ENCODE measurements around the gene PARL. TPM values are rescaled to one million over a fixed set of nuclear protein-coding genes. Genes with fewer than 3 reads are reported as not detected.
A peak's percentile ranks its signal among the peaks of the same experiment; 100 is the strongest.

Gene PARL
- total and polyA plus RNA-seq, 2 donors, result 33.5 to 49.5 TPM

GRCh38 chr3:183814240-183814639 lies 70.4 kb downstream of the PARL start:
- Histone ChIP-seq H3K27ac (ENCODE audit: low read depth) (no peak overlapping the region), H3K4me1 (ENCODE audit: insufficient read depth) (no peaks in the 10 kb centered on the region), H3K4me3 (ENCODE audit: low read depth, low read length) (no peak overlapping the region), H3K36me3 (ENCODE audit: insufficient read depth) (no peaks in the 10 kb centered on the region)
- WGBS, result 93% methylated on average over 1 of the region's 1 CpG
- no peak for DNase-seq (ENCODE audit: extremely low spot score)

GRCh38 chr3:183812761-183813445 lies 71.8 kb downstream of the PARL start:
- DNase-seq (ENCODE audit: extremely low spot score), result peak; percentile 28
- Histone ChIP-seq H3K4me1 (ENCODE audit: insufficient read depth) (no peaks in the 10 kb centered on the region), H3K36me3 (ENCODE audit: insufficient read depth) (no peaks in the 10 kb centered on the region), H3K27ac (ENCODE audit: low read depth) (no peak overlapping the region), H3K4me3 (ENCODE audit: low read depth, low read length) (no peak overlapping the region)
- 60% methylated on average over 8 of the region's 8 CpGs for WGBS

- Histone ChIP-seq H3K36me3 (ENCODE audit: insufficient read depth) (no peaks in the 10 kb centered on the region), H3K27ac (ENCODE audit: low read depth) (no peak overlapping the region), H3K4me3 (ENCODE audit: low read depth, low read length) (no peak overlapping the region), H3K4me1 (ENCODE audit: insufficient read depth) (no peaks in the 10 kb centered on the region)
- no peak for DNase-seq (ENCODE audit: extremely low spot score)
- WGBS, result 94% methylated on average over 11 of the region's 11 CpGs
Observed at GRCh38 chr3:183811638-183812037, 73.0 kb downstream of the PARL start.

- no peaks in the 10 kb centered on the region for H3K36me3 ChIP-seq (ENCODE audit: insufficient read depth)
- DNase-seq (ENCODE audit: extremely low spot score), result no peak
- WGBS, result 88% methylated on average over 24 of the region's 24 CpGs
- no peaks in the 10 kb centered on the region for H3K4me1 ChIP-seq (ENCODE audit: insufficient read depth)
- H3K4me3 ChIP-seq (ENCODE audit: low read depth, low read length), result no peak overlapping the region
- no peak overlapping the region for H3K27ac ChIP-seq (ENCODE audit: low read depth)
Observed at GRCh38 chr3:183810643-183811594, 73.8 kb downstream of the PARL start.

GRCh38 chr3:183809270-183809669 lies 75.4 kb downstream of the PARL start:
- no peaks in the 10 kb centered on the region for H3K4me1 ChIP-seq (ENCODE audit: insufficient read depth)
- DNase-seq (ENCODE audit: extremely low spot score), result no peak
- H3K4me3 ChIP-seq (ENCODE audit: low read depth, low read length), result no peak overlapping the region
- WGBS, result 74% methylated on average over 5 of the region's 5 CpGs
- no peak overlapping the region for H3K27ac ChIP-seq (ENCODE audit: low read depth)
- H3K36me3 ChIP-seq (ENCODE audit: insufficient read depth), result peaks cover 2% of the 10 kb centered on the region

GRCh38 chr3:183808355-183808754 lies 76.3 kb downstream of the PARL start:
- peaks cover 2% of the 10 kb centered on the region for H3K36me3 ChIP-seq (ENCODE audit: insufficient read depth)
- DNase-seq (ENCODE audit: extremely low spot score), result no peak
- no peak overlapping the region for H3K4me3 ChIP-seq (ENCODE audit: low read depth, low read length)
- 96% methylated on average over 11 of the region's 11 CpGs for WGBS
- H3K27ac ChIP-seq (ENCODE audit: low read depth), result no peak overlapping the region
- no peaks in the 10 kb centered on the region for H3K4me1 ChIP-seq (ENCODE audit: insufficient read depth)

- Histone ChIP-seq H3K36me3 (ENCODE audit: insufficient read depth) (peaks cover 2% of the 10 kb centered on the region), H3K4me1 (ENCODE audit: insufficient read depth) (no peaks in the 10 kb centered on the region), H3K27ac (ENCODE audit: low read depth) (no peak overlapping the region), H3K4me3 (ENCODE audit: low read depth, low read length) (no peak overlapping the region)
- DNase-seq (ENCODE audit: extremely low spot score), result no peak
- WGBS, result 95% methylated on average over 12 of the region's 12 CpGs
Observed at GRCh38 chr3:183807881-183808280, 76.8 kb downstream of the PARL start.

- H3K27ac ChIP-seq (ENCODE audit: low read depth), result no peak overlapping the region
- 92% methylated on average over 12 of the region's 12 CpGs for WGBS
- no peaks in the 10 kb centered on the region for H3K4me1 ChIP-seq (ENCODE audit: insufficient read depth)
- peaks cover 2% of the 10 kb centered on the region for H3K36me3 ChIP-seq (ENCODE audit: insufficient read depth)
- no peak for DNase-seq (ENCODE audit: extremely low spot score)
- H3K4me3 ChIP-seq (ENCODE audit: low read depth, low read length), result no peak overlapping the region
Observed at GRCh38 chr3:183807209-183807728, 77.4 kb downstream of the PARL start.

GRCh38 chr3:183802989-183803388 lies 81.7 kb downstream of the PARL start:
- Histone ChIP-seq H3K36me3 (ENCODE audit: insufficient read depth) (peaks cover 12% of the 10 kb centered on the region), H3K4me1 (ENCODE audit: insufficient read depth) (no peaks in the 10 kb centered on the region), H3K4me3 (ENCODE audit: low read depth, low read length) (no peak overlapping the region), H3K27ac (ENCODE audit: low read depth) (no peak overlapping the region)
- no peak for DNase-seq (ENCODE audit: extremely low spot score)
- 62% methylated on average over 6 of the region's 6 CpGs for WGBS

GRCh38 chr3:183801601-183802000 lies 83.1 kb downstream of the PARL start:
- Histone ChIP-seq H3K27ac (ENCODE audit: low read depth) (no peak overlapping the region), H3K36me3 (ENCODE audit: insufficient read depth) (peaks cover 12% of the 10 kb centered on the region), H3K4me3 (ENCODE audit: low read depth, low read length) (no peak overlapping the region), H3K4me1 (ENCODE audit: insufficient read depth) (no peaks in the 10 kb centered on the region)
- DNase-seq (ENCODE audit: extremely low spot score), result no peak
- WGBS, result 94% methylated on average over 5 of the region's 5 CpGs

- WGBS, result 80% methylated on average over 8 of the region's 8 CpGs
- H3K27ac ChIP-seq (ENCODE audit: low read depth), result no peak overlapping the region
- no peak for DNase-seq (ENCODE audit: extremely low spot score)
- H3K36me3 ChIP-seq (ENCODE audit: insufficient read depth), result peaks cover 12% of the 10 kb centered on the region
- H3K4me1 ChIP-seq (ENCODE audit: insufficient read depth), result no peaks in the 10 kb centered on the region
- H3K4me3 ChIP-seq (ENCODE audit: low read depth, low read length), result no peak overlapping the region
Observed at GRCh38 chr3:183800243-183800863, 84.3 kb downstream of the PARL start.

GRCh38 chr3:183799461-183799860 lies 85.2 kb downstream of the PARL start:
- Histone ChIP-seq H3K4me3 (ENCODE audit: low read depth, low read length) (no peak overlapping the region), H3K4me1 (ENCODE audit: insufficient read depth) (no peaks in the 10 kb centered on the region), H3K27ac (ENCODE audit: low read depth) (no peak overlapping the region), H3K36me3 (ENCODE audit: insufficient read depth) (peaks cover 12% of the 10 kb centered on the region)
- no peak for DNase-seq (ENCODE audit: extremely low spot score)
- 80% methylated on average over 5 of the region's 5 CpGs for WGBS

- H3K36me3 ChIP-seq (ENCODE audit: insufficient read depth), result peaks cover 10% of the 10 kb centered on the region
- H3K27ac ChIP-seq (ENCODE audit: low read depth), result no peak overlapping the region
- no peak overlapping the region for H3K4me3 ChIP-seq (ENCODE audit: low read depth, low read length)
- 91% methylated on average over 9 of the region's 9 CpGs for WGBS
- peaks cover 1% of the 10 kb centered on the region for H3K4me1 ChIP-seq (ENCODE audit: insufficient read depth)
- DNase-seq (ENCODE audit: extremely low spot score), result no peak
Observed at GRCh38 chr3:183797996-183798395, 86.7 kb downstream of the PARL start.
